HG02623 (cell line): ENCODE data around the gene SLC4A1.

ENCODE experiments used
- ATAC-seq: cut with Tn5 transposase; IDR thresholded peaks from one replicate; pipeline ENCODE4 v1.9.1; 2021; ENCODE audit warnings: moderate library complexity; ENCODE audit not compliant: unreplicated experiment

SLC4A1 gene

DNA sequence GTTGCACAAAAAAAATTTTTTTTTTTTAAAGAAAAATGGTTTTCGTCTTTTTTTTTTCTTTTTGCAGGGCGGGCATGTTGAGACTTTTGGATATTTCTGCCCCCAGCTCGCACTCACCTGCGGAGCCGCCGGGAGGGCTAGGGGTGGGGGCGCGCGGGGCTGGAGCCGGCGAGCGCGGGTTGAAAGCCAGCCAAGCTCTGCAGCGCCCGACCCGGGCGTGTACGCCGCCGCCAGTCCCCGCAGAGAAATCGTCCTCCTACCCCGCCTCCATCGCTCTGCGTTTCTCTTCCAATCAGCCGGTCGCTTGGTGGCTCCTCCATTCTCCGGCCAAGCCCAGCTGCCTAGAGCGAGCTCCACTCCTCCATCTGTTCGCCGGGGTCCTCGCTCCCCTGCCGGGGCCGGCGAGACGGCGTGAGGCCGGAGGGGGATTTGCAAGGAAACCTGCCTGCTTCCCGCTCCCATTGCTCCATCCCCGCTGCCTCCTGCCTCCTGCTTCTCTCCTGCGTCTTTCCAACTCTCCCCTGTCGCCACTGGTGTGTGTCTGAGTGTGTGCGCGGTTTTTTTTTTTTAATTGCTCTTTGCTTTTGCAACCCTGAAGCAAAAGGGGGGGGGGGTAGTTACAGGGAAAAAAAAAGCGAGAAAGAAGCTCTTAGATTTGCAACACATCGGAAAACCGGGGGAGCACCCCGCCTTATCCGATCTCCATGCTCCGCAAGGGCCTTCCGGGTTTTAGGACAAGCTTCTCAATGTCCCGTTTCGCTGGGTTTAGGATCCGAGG lies 46.7 kb downstream of the SLC4A1 start:
- ATAC-seq, result no peak

DNA sequence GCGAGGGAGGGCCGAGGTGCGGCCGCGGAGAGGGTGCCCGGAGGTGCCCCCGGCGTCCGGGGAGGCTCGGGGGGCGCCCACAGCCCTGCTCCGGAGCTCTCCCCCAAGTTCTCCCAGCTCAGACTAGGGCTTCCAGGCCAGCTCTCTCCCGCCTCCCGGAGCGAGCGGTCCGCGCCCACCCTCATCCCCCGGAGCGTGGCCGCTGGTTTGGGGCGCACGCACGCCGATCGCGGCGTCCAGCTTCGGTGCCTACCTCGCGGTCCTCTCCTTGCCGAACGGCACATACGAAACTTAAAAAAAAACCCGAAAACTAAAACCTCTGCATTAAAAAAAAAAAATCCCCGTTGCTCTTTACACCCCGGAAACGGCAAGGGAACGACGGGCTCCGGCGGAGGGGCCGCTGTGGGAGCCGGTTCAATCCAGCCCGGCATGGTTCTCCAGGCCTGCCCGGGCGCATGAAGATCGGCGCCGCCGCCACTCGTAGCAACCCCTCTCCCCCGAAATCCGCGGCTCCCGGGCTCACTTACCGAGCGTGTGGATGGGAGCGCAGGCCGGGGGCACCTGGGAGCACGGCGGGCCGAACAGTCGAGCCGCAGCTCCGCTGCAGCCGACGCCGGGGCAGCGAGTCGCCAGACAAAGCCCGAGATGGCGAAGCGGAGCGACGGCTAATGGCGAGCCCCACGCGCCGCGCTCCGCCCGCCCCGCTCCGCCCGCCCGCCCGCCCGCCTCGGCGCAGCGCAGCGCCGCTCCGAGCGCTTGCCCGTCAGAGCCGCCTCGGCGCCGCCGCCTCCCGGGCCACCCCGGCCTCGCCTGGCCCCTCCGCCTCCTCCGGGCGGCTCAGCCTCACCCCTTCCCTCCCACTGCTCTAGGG lies 47.5 kb downstream of the SLC4A1 start:
- ATAC-seq, result no peak

DNA sequence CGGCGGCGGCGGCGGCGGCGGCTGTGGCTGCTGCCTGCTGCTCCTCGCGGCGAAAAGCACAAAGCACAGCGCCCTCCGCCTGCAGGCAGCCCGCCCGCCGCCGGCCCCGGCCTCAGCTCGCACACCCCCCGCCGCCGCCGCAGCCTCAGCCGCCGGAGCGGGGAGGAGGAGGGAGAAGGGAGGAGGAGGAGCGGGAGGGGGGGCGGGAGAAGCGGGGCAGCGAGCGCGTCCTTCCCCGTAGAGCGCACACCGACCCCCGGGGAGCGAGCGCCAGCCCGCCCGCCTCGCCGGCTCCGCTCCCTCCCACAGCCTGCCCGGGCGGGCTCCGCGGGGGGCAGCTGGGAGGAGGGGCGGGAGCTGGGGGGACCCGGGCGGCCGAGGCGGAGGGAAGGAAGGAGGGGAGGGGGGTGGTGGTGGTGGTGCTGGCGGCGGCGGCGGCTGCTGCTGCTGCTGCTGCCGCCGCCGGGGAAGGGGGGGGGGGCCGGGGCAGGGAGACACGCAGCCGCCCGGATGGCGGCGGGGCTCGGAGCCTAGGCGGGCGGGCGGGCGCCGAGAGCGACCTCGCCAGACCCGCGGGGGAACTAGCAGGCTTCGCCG lies 48.2 kb downstream of the SLC4A1 start, which contains the start of gene UBTF:
Gene UBTF (minus strand): TSS at position 60 of the 597 bp plus-strand sequence. CDS start 1,446 bp downstream, outside the sequence.
- peak; percentile 8 for ATAC-seq

DNA sequence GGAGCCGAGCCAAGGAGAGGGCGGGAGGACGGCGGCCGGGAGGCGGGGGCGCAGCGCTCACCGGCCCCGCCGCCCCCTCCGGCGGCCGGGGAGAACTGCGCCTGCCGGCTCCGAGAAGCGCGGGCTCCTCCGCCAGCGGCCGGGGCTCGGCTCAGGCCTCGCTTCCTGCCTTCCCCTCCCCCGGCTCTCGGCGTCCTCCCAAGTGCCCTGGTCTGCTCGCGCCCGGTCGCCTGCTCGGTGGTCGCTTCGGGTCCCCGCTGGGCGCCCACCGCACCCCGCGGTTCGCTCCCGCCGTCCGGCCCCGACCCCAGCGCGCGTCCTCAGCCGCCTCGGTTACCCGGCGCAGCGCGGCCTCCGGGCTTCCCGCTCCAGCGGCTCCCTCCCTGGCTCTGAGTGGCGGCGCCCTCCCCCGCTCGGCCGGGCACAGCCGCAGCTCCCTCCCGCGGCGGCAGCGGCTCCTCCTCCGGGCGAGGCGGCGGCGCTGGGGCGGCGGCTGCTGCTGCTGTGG lies 48.8 kb downstream of the SLC4A1 start:
- ATAC-seq, result peak; percentile 27

DNA sequence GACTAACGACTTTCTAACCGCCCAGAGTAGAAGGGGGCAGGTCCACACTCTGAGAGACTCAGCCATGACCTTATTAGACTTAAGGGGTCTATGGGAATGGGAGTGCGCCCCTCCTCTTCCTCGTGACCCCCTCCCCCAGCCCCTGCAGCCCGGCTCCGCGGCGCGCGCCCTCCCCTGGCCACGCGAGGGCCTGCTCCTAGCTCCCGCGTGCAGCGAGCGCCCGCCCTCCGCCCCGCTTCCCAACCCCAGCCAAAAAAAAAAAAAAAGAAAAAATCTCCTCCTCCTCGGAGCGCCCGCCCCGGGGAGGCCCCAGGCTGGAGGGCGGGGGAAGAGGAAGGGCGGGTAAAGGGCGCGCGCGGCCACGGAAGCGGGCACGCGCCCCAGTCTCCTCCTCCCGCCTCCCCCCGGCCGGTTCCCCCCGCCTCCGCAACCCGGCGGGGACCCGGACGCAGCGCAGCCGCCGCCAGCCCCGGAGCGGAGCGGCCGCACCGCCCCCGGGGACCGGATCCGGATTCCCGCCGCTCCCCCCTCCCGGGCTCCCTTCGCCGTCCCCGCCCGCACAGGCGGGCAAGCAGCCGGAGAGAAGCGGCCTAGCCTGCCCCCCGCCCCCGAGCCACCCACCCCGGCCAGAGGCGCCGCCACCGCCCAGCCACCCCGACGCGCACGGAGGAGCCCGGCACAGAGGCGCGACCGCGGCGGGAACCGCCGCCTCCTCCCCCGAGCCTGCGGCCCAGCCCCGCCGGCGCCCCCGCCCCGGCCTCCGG lies 49.4 kb downstream of the SLC4A1 start:
- ATAC-seq, result peak; percentile 37

DNA sequence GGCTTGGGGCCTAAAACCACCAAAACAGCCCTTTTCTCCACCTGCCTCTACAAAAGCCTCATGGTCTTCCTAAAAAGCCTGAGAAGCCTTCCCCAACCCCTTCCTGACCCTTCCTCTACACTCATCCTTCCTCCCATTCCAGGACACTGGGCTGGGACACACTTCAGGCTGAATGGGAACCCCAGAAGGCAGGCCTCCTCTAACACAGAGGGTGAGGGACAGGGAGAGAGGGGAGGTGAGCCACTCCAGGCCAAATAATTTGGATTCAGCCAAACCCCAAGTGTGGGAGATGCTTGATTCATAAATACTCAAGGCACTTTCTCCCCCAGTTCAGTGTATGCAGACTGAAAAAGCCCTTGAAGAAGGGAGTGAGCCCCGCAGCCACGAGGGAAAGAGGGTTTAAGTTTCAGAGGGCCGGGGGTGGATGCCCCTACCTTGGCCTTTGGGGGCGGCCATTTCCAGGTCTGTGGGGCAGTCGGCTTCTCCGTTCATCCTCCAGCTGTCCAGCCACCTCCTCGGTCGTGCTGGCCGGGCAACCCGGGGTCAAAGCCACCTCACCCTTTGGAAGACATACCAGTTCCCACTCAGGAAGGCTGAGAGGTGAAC lies 50.1 kb downstream of the SLC4A1 start:
- ATAC-seq, result no peak

DNA sequence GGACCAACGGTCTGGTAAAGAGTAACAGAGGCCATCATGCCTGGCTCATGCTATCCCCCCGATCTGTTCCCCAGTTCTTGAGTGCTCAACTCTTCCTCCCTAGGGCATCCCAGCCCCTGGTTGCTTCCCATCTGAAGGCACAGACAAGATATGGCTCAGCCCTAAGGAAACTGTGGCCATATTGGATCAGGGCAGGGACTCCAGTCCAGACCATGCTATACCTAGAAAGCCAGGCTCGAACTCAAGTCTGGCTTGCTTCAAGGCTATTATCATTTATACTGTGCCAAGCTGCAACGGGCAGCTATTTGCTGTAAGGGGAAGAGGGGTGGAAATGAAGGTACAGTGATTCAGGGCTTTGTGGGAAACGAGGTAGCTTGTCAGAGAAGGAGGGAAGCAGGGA lies 51.2 kb downstream of the SLC4A1 start:
- no peak for ATAC-seq

DNA sequence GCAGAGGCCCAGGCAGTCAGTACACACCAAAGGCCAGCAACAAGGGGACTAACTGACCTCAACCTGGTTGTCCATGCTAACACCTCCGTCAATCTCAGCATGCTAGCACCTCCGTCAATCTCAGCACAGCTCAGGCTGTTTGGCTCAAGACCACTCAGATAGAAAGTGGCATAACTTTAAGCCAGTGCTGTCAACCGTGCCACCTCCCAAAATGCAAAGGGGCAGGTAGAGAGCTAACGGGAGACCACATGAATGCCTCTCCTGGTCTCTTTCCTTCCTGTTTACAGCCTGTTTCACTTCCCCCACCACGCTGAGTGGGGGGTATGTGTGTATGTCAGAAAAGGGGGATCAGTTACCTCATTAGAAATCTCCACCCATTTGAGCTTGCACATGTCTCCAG lies 51.8 kb downstream of the SLC4A1 start:
- ATAC-seq, result no peak

DNA sequence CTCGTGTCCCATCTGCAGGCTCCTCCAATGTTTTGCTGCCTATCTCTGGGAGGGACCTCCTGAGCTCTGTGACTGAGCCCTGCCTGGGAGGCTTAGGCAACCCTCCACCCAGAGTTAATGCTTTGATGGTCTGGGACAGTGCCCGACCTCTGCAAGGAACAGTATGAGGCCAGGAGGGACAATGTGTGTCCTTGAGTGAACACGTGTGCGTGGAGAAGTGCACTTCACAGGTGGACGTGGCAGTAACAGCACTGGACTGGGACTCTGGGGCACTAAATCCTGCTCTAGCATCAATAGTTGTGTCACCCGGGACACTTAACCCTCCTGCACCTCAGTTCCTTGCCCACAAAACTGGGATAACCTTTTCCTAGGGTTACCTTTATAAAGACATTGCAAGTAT lies 53.0 kb downstream of the SLC4A1 start:
- no peak for ATAC-seq

DNA sequence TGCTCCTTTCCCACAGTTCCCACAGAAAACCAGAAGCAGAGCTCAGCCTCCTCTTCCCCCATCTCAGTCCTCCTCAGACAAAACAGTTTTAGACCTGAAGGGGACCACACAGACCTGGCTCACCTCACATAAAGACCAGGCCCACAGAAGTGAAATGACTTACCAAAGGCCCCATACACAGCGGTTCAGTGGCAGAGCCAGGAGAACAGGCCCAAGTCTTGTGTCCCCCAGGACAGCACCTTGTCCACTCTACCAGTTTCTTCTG lies 53.8 kb downstream of the SLC4A1 start:
- ATAC-seq, result no peak

DNA sequence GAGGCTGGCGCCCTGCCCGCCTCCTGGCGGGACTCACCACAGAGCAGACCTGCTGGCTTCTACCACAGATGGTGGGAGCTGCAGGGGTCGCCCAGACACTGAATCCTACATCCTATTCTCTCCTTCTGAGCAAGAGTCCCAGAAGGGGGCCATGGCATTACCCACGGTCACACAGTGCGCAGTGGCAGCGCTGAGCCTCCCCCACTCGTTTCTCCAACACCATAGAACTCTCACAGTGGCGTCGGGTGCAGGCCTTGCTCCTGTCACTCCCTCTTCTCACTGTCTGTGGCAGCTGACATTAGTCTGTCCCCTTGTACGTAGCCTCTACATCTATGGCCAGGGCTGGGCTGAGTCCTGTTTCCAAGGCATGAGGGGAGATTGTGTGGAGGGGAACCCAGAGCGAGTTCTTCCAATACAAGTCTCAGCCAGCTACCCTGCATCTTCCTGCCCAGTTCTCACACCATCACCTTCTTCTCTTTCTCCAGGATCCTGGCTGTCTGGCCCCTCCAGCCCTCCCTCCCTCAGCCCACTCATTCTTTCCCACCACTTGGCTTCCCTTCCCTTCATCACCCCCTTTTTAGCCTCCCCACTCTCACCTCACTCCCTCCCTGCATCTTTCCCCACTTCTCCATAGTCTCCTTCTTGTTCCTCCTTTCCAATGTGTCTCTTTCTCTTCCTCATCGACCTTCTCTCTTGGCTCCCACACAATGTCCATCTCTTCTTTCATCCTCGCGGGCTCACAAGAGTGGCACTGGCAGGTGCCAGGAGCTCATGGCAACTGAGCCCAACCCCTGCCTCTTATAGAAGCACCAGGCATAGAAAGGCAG lies 54.3 kb downstream of the SLC4A1 start:
- no peak for ATAC-seq

DNA sequence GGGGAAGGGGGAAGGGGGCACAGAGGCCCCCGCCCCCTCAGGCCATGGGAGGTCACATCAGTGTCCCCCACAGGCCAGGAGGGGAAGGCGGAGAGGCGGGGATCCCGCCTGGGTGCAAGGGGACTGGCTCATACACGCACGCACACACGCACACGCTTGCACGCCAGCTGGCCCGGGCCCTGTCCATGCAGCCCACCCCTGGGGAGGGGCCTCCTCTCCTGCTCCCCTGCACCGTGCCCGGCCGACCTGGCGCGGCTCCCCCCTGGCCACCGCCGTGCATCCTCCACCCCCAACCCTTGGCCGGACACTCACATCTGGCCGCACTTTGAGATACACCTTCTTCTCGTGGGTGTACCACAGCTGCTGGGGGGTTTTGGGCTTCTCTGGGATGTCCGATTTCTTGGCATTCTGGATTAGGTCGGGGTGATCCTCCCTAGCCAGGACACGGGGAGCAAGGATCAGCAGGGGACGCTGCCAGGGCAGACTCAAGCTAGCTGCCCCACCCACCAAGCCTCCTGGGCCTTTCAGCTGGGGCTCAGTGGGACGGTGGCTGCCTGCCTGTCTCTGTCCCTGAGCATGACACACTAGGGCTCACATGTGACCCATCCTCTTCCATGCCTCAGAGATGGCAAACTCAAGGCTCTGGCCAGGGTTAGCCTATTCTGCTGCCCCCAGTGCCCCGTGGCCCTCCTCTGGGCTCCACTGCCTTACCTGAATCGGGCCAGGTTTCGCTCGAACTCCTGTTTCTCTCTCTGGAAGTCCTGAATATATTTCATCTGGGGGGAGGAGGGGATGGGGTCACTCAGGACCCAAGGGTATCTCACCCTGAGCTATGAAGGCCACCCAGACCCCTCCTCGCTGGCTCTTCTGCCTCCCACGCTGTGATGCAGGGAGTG lies 55.2 kb downstream of the SLC4A1 start:
- no peak for ATAC-seq

DNA sequence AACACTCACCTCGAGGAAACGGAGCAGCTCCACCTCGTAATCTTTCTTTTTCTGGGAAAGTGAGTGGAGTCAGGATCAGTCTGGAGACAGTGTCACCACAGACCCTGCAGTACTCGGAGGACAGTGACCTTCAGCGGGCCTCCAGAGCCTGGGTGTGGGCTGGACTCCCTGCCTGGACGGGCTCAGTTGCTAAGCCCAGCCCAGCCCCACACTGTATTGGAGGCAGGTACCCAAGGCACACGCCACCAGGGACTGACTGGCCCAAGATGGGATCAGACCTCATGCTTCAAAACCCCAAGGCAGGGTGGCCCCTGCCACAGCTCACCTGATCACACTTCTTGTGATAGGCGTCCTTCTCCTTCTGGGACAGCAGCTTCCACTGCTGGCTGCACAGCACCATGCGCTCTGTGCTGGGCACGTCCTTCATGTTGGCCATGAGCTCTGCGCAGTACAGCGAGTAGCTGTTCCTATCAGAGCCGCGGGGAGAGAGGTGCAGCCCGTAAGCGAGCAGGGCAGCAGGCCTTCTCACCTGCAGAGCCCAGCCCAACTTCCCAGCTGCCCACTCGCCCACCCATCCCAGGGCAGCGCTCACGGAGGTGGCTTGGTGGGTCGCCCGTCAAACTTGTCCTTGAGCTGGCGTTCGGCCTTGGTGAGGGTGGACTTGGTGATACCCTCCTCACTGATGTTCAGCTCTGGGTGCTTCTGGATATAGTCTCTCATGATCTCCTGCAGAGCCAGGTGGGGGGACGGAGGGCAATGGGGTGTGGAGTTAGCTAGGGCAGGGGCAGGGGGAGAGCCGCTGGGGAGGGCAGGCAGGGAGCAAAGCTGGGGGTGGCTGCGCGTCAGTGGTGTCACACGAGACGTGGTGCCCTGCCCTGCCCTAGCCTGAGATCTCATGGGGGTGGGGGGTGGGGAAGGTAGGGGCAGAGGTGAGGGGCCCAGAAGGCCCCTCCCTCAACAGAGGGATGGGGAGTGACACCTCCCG lies 56.4 kb downstream of the SLC4A1 start:
- ATAC-seq, result no peak

DNA sequence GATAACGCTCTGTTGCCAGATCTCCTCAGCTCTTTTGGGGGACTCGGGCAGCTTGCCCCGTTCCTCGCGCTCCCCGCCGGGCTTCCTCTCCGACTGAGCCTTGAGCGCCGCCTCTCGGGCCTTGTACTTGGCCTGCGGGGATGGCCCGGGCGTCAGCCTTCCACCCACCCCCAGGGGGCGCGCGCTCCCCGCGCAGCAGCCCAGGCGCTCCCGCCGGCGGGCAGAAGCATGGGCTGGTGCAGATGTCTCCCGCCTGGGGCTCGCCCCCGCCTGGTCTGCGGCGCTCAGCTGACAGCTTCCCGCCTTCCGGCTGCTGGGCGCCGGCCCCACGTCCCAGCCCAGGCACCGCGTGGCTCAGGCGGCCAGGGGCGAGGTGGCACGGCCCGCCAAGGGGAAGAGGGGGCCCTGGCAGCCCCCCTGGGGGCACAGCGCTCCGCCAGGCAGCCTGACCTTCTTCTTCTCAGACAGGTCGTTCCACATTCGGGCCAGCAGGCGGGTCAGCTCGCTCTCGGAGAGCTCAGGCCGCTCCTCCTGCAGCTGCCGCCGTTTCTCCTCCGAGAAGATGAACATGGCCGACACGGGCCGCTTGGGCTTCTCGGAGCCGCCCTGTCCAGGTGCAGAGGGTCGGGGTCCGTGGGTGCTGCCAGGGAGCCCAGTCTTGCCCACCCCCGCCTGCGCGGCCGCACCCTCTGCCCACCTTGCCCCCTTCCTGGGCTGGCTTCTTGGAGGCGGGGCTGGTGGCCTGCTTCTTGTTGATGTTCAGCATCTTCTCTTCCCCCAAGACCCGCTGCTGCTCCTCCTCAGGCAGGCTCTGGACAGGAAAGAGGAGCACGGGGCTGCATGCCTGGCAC lies 57.4 kb downstream of the SLC4A1 start:
- ATAC-seq, result peak; percentile 78

DNA sequence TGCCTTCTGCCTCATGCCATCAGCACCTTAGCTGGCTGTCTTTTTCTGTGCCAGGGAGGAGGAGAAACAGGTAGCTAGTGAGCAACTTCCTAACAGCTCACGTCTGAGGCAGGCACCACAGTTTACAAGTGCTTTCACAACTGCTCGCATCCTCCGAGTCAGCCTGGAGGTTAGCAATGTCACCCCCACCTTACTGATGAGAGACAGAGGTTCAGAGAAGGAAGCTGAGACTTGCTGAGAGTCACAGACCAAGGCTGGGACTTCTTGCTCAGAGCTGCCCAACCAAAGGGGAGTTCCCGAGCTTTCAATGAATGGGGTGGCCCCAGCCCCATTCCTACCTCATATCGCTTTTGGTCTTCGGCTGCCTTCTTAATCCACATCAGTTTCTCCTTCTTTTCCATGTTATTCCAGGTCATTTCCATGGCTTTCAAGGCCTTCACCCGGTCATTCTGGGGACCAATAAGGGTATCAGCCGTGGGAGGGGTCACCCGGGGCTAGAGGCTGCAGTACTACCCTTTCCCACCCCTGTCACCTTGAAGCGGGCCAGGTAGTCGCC lies 58.1 kb downstream of the SLC4A1 start:
- ATAC-seq, result no peak

DNA sequence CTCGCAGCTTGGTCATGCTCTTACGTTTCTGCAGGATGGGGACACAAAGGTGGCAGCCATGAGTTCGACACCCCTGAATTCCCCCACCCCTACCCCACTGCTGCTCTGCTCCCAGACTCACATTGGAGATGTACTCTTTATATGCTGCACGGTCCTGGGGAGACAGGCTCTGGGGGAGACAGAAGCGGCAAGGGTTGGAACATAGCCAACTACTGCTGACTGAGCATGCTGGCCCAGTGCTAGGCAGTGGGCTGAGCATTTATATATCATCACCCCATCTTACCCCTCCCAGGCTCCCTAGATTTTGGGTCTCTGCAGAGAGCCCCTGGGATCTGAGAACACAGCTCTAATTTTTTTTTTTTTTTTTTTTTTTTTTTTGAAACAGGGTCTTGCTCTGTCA lies 60.2 kb downstream of the SLC4A1 start:
- no peak for ATAC-seq
